Measurements from ENCODE around the gene ALDH3B2. TPM values are rescaled to one million over a fixed set of nuclear protein-coding genes. Genes with fewer than 3 reads are reported as not detected.

ALDH3B2 gene
- total RNA-seq, 1 experiment from 2014 or later = not detected

GRCh38 chr11:67666676-67667489 lies 7.5 kb downstream of the ALDH3B2 start:
- H3K4me3 ChIP-seq (replicated peaks in 1 of 2; ENCODE audit: low read depth in 1 of 2, low read length in 2 of 2) = no peak overlapping the region
- H3K79me2 ChIP-seq (ENCODE audit: insufficient read depth, low read length) = no peaks in the 10 kb centered on the region
- H4K20me1 ChIP-seq (ENCODE audit: insufficient read depth) = no peaks in the 10 kb centered on the region
- no peak overlapping the region for H2AFZ ChIP-seq (ENCODE audit: low read depth, low read length, poor library complexity, severe bottlenecking)
- RAD21 ChIA-PET (ENCODE audit: low non-redundant PET in 1 of 2, low total read pairs in 2 of 2, uncharacterized antibody in 2 of 2, unreplicated experiment in 2 of 2) = no interaction called here
- H3K9me3 ChIP-seq (ENCODE audit: control insufficient read depth in 1 of 2, insufficient read depth in 1 of 2, low read depth in 1 of 2, low read length in 2 of 2) = no peaks in the 10 kb centered on the region
- DNase-seq (ENCODE audit: low read depth, low spot score) (no peak), ATAC-seq (no peak)
- no peak overlapping the region for H3K4me2 ChIP-seq (ENCODE audit: low read length)
- BruUV-seq (replicated peaks) = no TSS peak
- no peaks in the 10 kb centered on the region for H3K36me3 ChIP-seq (ENCODE audit: control insufficient read depth in 1 of 2, insufficient read depth in 2 of 2, low read length in 2 of 2)
- TF ChIP-seq REST (IDR thresholded peaks at IDR 0.05; ENCODE audit: low read depth) (no peak), SIN3A (IDR thresholded peaks at IDR 0.05; ENCODE audit: low read depth) (no peak), RAD21 (IDR thresholded peaks at IDR 0.05; ENCODE audit: low read depth) (no peak), POLR2A (IDR thresholded peaks at IDR 0.05; ENCODE audit: borderline replicate concordance, extremely low read depth, insufficient read depth, insufficient read length) (no peak), CEBPB (IDR thresholded peaks at IDR 0.05; ENCODE audit: low read depth) (no peak), YY1 (IDR thresholded peaks at IDR 0.05; ENCODE audit: extremely low read depth, insufficient replicate concordance, low read depth, low read length) (no peak), ATF3 (IDR thresholded peaks at IDR 0.05) (no peak), FOSL1 (IDR thresholded peaks at IDR 0.05; ENCODE audit: low read depth) (no peak), SP1 (IDR thresholded peaks at IDR 0.05; ENCODE audit: low read depth) (no peak), EGR1 (IDR thresholded peaks at IDR 0.05; ENCODE audit: low read depth) (no peak), POLR2AphosphoS5 (IDR thresholded peaks at IDR 0.05; ENCODE audit: low read depth, low read length) (no peak), TCF7L2 (IDR thresholded peaks at IDR 0.05; ENCODE audit: borderline replicate concordance, extremely low read depth, insufficient read depth, insufficient read length) (no peak), CBX3 (IDR thresholded peaks at IDR 0.05; ENCODE audit: low read depth) (no peak), JUND (IDR thresholded peaks at IDR 0.05) (no peak), ZFX (IDR thresholded peaks at IDR 0.05) (no peak)
- H3K27me3 ChIP-seq (ENCODE audit: insufficient read depth, low read length) = no peaks in the 10 kb centered on the region
- POLR2A ChIA-PET = no interaction called here
- no peak overlapping the region for H3K9ac ChIP-seq (ENCODE audit: low read length)
- no peaks in the 10 kb centered on the region for H3K9me2 ChIP-seq (ENCODE audit: insufficient read depth)
- CTCF ChIA-PET = interaction anchor here (1.0 to 1.2 kb wide), 2 partner anchors 7 to 52 kb away, joined by 3 to 4 read pairs; no protein-coding TSS in a partner anchor
- no peak overlapping the region; the same call in 1 of the 2 replicates for H3K27ac ChIP-seq (ENCODE audit: low read depth, low read length)
- H3K4me1 ChIP-seq (ENCODE audit: control insufficient read depth in 1 of 2, insufficient read depth in 2 of 2, low read length in 2 of 2) = no peaks in the 10 kb centered on the region; a peak in 1 of 4 replicates
- intact Hi-C loops (cut with micrococcal nuclease) = no loop called here

Measured in HCT116 (cell line).